ENCODE measurements around the gene FAM13B. TPM values are rescaled to one million over a fixed set of nuclear protein-coding genes. Genes with fewer than 3 reads are reported as not detected.
A peak's percentile ranks its signal among the peaks of the same experiment; 100 is the strongest.

FAM13B gene
- total and polyA plus RNA-seq, 9 of the 15 experiments (the other 6 are each of a cell fraction or from before 2014, with no cell fraction given) = 2.3 to 21.6 (median 14.1) TPM

- TF ChIP-seq PCBP2 (IDR thresholded peaks at IDR 0.05; ENCODE audit: low read depth, low read length, poor library complexity, severe bottlenecking) (no peak), MAFF (IDR thresholded peaks at IDR 0.05; ENCODE audit: low read length) (peak; percentile 86), BRD9 (IDR thresholded peaks at IDR 0.05; ENCODE audit: low read depth, partially characterized antibody) (no peak), CBX2 (IDR thresholded peaks at IDR 0.05; ENCODE audit: insufficient read depth, low read length, poor library complexity, severe bottlenecking) (no peak), YBX1 (IDR thresholded peaks at IDR 0.05) (no peak), ATF2 (CRISPR knock-in tag; IDR thresholded peaks at IDR 0.05) (no peak), MYC (IDR thresholded peaks at IDR 0.05; ENCODE audit: low read depth, low read length) (no peak), MYC (CRISPR knock-in tag; IDR thresholded peaks at IDR 0.05; ENCODE audit: borderline replicate concordance, low read depth) (no peak), PPARD (CRISPR knock-in tag; IDR thresholded peaks at IDR 0.05) (no peak), TEAD2 (tag; IDR thresholded peaks at IDR 0.05) (no peak), NCOA4 (IDR thresholded peaks at IDR 0.05; ENCODE audit: partially characterized antibody) (no peak), ZC3H8 (IDR thresholded peaks at IDR 0.05) (no peak), FOXA1 (IDR thresholded peaks at IDR 0.05; ENCODE audit: borderline replicate concordance) (no peak), ASH1L (IDR thresholded peaks at IDR 0.05; ENCODE audit: borderline replicate concordance, low read depth, partially characterized antibody) (no peak), ESRRA (IDR thresholded peaks at IDR 0.05; ENCODE audit: borderline replicate concordance, low read depth) (no peak), RBM22 (IDR thresholded peaks at IDR 0.05; ENCODE audit: low read depth, low read length, poor library complexity, severe bottlenecking) (no peak), GTF2A2 (tag; IDR thresholded peaks at IDR 0.05) (no peak), BMI1 (IDR thresholded peaks at IDR 0.05; ENCODE audit: low read length) (no peak), MEF2A (IDR thresholded peaks at IDR 0.05; ENCODE audit: control insufficient read depth, low read depth, low read length) (no peak), ZEB2 (IDR thresholded peaks at IDR 0.05) (no peak), NFRKB (IDR thresholded peaks at IDR 0.05; ENCODE audit: low read depth) (peak; percentile 55; the same call in 1 of the 2 replicates), SAFB (IDR thresholded peaks at IDR 0.05; ENCODE audit: borderline replicate concordance, low read depth, low read length) (no peak), NBN (IDR thresholded peaks at IDR 0.05; ENCODE audit: low read depth) (no peak), NELFE (IDR thresholded peaks at IDR 0.05; ENCODE audit: insufficient read depth, insufficient read length) (no peak), NONO (IDR thresholded peaks at IDR 0.05; ENCODE audit: low read depth in 2 of 2, low read length in 1 of 2) (no peak), EP300 (IDR thresholded peaks at IDR 0.05; ENCODE audit: low read length) (peak; percentile 65), FOXK2 (conservative IDR thresholded peaks at IDR 0.05 in 1 of 2, IDR thresholded peaks at IDR 0.05 in 1 of 2; ENCODE audit: low read depth in 2 of 2) (peak in 1 of 2 experiments; percentile 50; a peak in 1 of 4 replicates), NFIC (IDR thresholded peaks at IDR 0.05) (peak; percentile 93), MITF (IDR thresholded peaks at IDR 0.05) (no peak), MAFK (IDR thresholded peaks at IDR 0.05; ENCODE audit: low read length) (peak; percentile 89)
Measured at GRCh38 chr5:137995077-137995748, 37.7 kb downstream of the FAM13B start (continued).
